MM.1S (cell line): ENCODE results near the gene CCL4L2.

ENCODE experiments used
- EZH2phosphoT487 ChIP-seq: fragments of 300-600 bp; sonication (generic); IDR thresholded peaks from 2 replicates; pipeline ENCODE4 v1.6.1; 2018; ENCODE audit warnings: antibody characterized with exemption, low read length
- TF ChIP-seq, protein P1 (sequence below): fragments of 300-600 bp; sonication (generic); IDR thresholded peaks from 2 replicates; pipeline ENCODE4 v1.5.1; 2016; ENCODE audit warnings: antibody characterized with exemption, low read length, mixed read lengths

GRCh38 chr17:36195434-36196130, 15.3 kb upstream of the CCL4L2 start:
- TF ChIP-seq, protein P1, sequence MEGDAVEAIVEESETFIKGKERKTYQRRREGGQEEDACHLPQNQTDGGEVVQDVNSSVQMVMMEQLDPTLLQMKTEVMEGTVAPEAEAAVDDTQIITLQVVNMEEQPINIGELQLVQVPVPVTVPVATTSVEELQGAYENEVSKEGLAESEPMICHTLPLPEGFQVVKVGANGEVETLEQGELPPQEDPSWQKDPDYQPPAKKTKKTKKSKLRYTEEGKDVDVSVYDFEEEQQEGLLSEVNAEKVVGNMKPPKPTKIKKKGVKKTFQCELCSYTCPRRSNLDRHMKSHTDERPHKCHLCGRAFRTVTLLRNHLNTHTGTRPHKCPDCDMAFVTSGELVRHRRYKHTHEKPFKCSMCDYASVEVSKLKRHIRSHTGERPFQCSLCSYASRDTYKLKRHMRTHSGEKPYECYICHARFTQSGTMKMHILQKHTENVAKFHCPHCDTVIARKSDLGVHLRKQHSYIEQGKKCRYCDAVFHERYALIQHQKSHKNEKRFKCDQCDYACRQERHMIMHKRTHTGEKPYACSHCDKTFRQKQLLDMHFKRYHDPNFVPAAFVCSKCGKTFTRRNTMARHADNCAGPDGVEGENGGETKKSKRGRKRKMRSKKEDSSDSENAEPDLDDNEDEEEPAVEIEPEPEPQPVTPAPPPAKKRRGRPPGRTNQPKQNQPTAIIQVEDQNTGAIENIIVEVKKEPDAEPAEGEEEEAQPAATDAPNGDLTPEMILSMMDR: no peak
- no peak for TF ChIP-seq EZH2phosphoT487
